AG10803 (cell line): Measurements from ENCODE around the gene CNTNAP2.

Experiments
- DNase-seq: peaks from one replicate; pipeline ENCODE4 v3.0.0; 2010; ENCODE audit warnings: low read depth
- H3K4me3 ChIP-seq: 2 replicates; pipeline ENCODE4 v1.5.1; 2011; ENCODE audit warnings: mild to moderate bottlenecking, low read length, control low read depth
- TF ChIP-seq, protein P1 (sequence below): conservative IDR thresholded peaks from 2 replicates; pipeline ENCODE4 v1.5.1; 2011; ENCODE audit warnings: mild to moderate bottlenecking, low read length, control low read depth, inconsistent platforms

The CNTNAP2 gene

DNA sequence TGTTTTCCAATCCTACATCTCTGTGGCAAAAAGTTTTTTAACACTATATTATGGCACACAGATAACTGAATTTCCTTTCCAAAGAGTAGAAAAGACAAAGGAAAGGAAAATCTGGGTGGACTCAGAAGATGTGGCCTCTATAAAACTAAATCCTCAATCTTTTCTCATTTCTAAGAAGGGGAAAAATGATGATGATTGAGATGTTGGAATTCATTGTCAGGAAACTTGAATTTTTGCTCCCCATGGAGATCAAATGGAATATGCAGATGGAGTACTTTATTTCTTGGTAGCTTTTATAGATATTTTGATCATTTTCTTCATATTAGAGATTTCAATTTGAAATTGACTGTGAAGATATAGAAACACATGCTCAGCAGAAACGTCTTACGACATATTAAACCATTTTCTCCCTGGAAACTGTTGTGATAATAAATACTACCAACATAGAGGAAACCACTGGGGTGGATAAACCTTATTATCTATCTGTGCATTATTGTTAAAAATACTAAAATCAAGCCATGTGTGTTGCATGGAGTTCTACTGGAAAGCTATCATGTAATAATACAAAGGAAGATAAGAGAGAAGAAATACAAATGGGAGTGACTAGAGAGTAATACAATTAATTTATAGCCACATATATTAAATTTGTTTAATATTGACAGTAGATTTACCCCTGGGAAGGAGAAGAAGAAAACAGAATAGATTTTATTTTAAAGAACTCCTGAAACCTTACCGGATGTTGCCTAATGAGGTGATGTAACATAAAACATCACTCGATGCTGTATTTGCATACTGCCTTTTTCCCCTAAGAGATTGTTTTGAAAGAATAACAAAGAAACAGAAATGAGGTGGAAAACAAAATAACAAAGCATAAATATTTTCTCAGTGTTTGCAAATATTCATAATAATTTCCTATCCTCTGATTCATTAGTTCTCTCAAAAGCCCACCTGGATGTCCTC lies 1542.7 kb downstream of the CNTNAP2 start:
- no peak overlapping the region for H3K4me3 ChIP-seq
- TF ChIP-seq, protein P1, sequence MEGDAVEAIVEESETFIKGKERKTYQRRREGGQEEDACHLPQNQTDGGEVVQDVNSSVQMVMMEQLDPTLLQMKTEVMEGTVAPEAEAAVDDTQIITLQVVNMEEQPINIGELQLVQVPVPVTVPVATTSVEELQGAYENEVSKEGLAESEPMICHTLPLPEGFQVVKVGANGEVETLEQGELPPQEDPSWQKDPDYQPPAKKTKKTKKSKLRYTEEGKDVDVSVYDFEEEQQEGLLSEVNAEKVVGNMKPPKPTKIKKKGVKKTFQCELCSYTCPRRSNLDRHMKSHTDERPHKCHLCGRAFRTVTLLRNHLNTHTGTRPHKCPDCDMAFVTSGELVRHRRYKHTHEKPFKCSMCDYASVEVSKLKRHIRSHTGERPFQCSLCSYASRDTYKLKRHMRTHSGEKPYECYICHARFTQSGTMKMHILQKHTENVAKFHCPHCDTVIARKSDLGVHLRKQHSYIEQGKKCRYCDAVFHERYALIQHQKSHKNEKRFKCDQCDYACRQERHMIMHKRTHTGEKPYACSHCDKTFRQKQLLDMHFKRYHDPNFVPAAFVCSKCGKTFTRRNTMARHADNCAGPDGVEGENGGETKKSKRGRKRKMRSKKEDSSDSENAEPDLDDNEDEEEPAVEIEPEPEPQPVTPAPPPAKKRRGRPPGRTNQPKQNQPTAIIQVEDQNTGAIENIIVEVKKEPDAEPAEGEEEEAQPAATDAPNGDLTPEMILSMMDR, result no peak
- no peak for DNase-seq

DNA sequence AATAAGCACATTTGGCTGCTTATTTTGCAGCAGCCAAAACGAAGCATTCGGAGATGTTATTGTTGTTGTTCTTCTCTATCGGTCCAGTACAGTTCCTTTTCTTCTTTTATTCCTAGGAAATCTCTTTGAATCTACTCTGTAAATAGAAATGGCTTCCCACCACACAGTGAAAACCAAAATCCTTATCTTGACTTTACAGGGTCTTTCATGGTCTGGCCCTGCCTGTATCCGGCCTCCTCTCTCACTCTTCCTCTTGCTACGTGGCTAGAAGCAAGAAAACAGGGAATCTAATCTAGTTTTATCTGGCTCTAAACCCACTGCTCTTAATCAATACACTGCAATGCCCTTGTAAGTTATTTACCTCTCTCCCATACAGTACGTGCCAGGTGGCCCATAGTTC lies 1547.9 kb downstream of the CNTNAP2 start:
- DNase-seq, result no peak
- no peak overlapping the region for H3K4me3 ChIP-seq
- TF ChIP-seq, protein P1, result no peak

DNA sequence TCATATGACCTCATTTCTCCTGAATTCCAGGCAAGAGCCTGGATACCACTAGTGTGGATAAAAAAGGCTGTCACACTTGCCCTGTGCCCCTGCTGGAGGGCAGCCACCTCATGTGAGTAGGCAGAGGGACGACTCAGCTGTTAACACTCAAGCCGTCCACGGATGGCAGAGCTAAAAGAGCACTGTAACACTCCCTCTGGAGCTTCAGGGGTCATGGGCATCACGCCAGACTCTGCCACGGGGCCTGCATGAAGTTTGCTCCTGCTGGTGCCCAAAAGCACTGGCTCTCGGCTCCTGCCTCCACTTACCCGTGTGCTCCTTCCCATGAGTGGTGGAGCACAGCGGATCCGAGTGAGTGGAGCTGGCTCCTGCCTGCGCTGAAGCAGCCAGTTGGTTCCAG lies 1554.2 kb downstream of the CNTNAP2 start:
- no peak overlapping the region for H3K4me3 ChIP-seq
- DNase-seq, result no peak
- TF ChIP-seq, protein P1, result no peak

DNA sequence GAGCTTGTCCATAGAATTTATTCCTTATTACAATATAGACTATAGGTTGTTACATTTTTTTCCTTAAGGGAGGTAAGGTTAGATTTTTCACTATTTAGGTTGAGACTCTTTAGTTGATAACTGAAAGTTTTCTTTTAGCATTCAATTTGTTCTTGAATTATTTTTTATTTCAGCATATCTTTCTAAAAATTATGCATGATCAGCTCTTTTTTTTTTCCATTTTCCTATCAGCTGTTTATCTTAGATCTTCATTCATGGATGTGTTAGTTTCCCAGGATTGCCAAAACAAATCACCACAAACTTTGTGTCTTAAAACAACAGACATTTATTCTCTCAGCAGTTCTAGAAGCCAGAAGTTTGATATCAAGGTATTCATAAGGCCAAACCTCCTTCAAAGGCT lies 1558.1 kb downstream of the CNTNAP2 start:
- no peak overlapping the region for H3K4me3 ChIP-seq
- TF ChIP-seq, protein P1, result no peak

DNA sequence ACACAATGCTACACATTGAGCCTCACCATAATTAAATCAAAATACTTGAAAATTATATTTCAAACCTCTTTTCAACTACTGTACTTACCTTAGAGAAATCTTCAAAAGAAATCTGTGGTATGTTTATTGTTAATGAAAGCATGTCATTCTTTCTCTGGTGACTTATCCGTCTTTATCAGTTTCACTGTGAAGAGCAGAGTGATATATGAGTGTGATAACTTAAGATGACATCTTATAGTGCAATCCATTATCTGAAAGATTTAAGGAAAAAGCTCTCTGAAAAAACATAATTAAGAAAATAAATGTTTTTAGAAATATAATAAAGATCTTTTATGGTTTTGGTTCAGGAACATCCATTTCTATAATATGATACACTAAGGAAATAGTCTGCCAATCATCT lies 1562.3 kb downstream of the CNTNAP2 start:
- H3K4me3 ChIP-seq, result no peak overlapping the region
- TF ChIP-seq, protein P1, result no peak
- DNase-seq, result no peak

More for the DNA sequence above, 1558.1 kb downstream of the CNTNAP2 start:
- DNase-seq, result no peak

DNA sequence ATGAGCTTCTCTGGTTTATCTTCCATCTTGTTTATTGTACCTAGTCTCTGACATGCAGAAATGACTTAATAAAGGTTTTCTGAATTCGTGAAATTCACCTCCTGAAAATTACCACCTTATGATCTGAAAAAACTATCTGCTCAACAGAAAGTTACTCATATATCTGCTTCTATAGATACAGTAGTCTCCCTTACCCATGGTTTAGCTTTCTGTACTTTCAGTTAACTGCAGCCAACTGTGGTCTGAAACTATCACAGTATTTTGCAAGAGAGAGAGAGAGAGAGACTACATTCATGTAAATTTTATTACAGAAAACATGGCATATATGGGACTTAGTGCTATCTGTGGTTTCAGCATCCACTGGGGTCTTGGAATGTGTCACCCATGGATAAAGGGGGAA lies 1564.9 kb downstream of the CNTNAP2 start:
- no peak overlapping the region for H3K4me3 ChIP-seq
- TF ChIP-seq, protein P1, result no peak
- no peak for DNase-seq

DNA sequence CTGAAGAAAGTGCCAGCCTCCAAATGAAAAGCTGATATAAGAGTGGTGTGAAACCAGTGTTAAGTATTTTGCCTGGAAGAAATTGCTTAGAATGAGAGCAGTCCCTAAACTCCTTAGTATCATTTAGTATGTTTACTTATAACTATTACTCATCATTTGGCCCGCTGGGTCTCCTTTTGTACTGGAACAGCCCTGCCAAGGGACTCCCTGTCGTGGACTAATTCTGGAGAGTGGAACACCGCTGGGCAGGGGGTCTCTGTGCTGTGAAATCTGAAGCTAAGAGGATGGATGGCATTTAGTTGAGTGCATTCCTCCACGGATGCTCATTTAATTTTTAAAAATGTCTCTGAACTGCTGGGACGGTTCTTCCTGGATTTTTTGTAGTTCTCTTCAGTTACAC lies 1584.1 kb downstream of the CNTNAP2 start:
- H3K4me3 ChIP-seq, result no peak overlapping the region
- TF ChIP-seq, protein P1, result no peak
- DNase-seq, result no peak
